Prostate gland (tissue), 2 donors: Measurements from ENCODE around the gene PPP4R3A. TPM values are rescaled to one million over a fixed set of nuclear protein-coding genes. Genes with fewer than 3 reads are reported as not detected.
"Not testable (repeated sequence)": the region's sequence is repeated elsewhere in the genome, so short reads cannot be mapped to it uniquely, and the experiment has no call there.

Experiments
- DNase-seq: peaks from one replicate; pipeline ENCODE4 v3.0.0-alpha.2; 2019; ENCODE audit warnings: low spot score
- H3K27ac ChIP-seq, 2 donors: fragments of 200-600 bp; sonication (generic); 2 replicates each; pipeline ENCODE4 v1.5.1; 2017 to 2019
- H3K27me3 ChIP-seq: fragments of 200-600 bp; sonication (generic); replicated peaks from 2 replicates; pipeline ENCODE4 v1.5.1; 2019; ENCODE audit not compliant: insufficient read depth
- H3K36me3 ChIP-seq, 2 donors: fragments of 200-600 bp; sonication (generic); 1 replicate in 1 of 2; 2 replicates in 1 of 2; pipeline versions ENCODE4 v1.5.1 to v1.8.1; 2017 to 2019
- H3K4me1 ChIP-seq: fragments of 200-600 bp; sonication (generic); replicated peaks from 2 replicates; pipeline ENCODE4 v1.5.1; 2019
- H3K4me3 ChIP-seq, 2 donors: fragments of 200-600 bp; sonication (generic); 2 replicates each; pipeline ENCODE4 v1.5.1; 2017 to 2019
- H3K9me3 ChIP-seq: fragments of 200-600 bp; sonication (generic); 2 replicates; pipeline ENCODE4 v1.5.1; 2017
- POLR2A ChIP-seq: fragments of 450-650 bp; IDR thresholded peaks from one replicate; pipeline ENCODE4 v1.6.1; 2016; ENCODE audit warnings: antibody characterized with exemption, mild to moderate bottlenecking
- POLR2AphosphoS5 ChIP-seq: sonication (generic); formaldehyde crosslinking; IDR thresholded peaks from one replicate; pipeline ENCODE4 v1.6.1; 2017; ENCODE audit warnings: antibody characterized with exemption
- WGBS: methylation state at CpG from one replicate; pipeline ENCODE4 v1.1.5; 2018; 5-methylcytosine and 5-hydroxymethylcytosine counted together
- intact Hi-C: fragments of 100-400 bp; cut with DNase I; formaldehyde crosslinking; loops from one replicate; pipeline ENCODE4 v1.14.2; 2022
- total RNA-seq, 2 donors: library from RNA; depleted of rRNA; stranded (reverse); fragments of >200 nt; gene quantifications; one replicate each; pipeline ENCODE4 v1.1.0, GENCODE V29; 2016
- TF ChIP-seq, protein P1 (sequence below), 4 experiments: fragments of 200-600 bp in 2 of 4; fragments of 450-650 bp in 2 of 4; sonication (generic) in 2 of 4; IDR thresholded peaks; 1 replicate in 3 of 4; 2 replicates in 1 of 4; pipeline ENCODE4 v1.5.1; 2016 to 2019; ENCODE audit warnings: antibody characterized with exemption in 4 of 4, mild to moderate bottlenecking in 2 of 4, moderate library complexity in 2 of 4

Gene PPP4R3A
- total RNA-seq, 2 donors from 2014 or later: 63.4 to 97.2 TPM

DNA sequence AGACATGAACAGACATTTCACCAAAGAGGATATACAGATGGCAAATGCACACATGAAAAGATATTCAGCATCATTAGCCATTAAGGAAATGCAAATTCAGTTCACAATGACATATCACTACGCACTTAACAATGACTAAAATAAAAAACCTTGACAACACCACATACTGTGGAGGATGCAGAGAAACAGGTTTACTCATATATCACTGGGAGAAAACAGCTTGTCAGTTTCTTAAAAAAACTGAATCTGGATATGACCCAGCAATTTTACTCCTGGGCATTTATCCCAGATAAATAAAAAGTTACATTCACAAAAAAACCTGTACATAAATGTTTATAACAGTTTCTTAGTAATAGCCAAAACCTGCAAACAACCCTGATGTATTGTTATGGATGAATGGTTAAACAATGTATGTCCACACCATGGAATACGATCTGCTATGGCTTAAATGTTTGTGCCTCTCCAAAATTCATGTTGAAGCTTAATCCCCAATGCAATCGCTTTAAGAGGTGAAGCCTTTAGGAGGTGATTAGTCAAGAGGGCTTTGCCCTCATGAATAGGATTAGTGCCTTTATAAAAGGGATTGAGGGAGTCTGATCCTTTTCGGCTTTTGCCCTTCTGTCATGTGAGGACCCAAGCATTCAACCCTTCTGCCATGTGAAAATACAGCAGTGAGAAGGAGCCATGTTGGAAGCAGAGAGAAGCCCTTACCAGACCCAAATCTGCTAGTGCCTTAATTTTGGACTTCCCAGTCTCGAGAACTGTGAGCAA, 36.0 kb upstream of the PPP4R3A start:
- H3K36me3 ChIP-seq: no peaks in the 10 kb centered on the region
- no peak overlapping the region for H3K4me3 ChIP-seq
- H3K27me3 ChIP-seq: no peaks in the 10 kb centered on the region
- no peaks in the 10 kb centered on the region for H3K9me3 ChIP-seq
- peak; percentile 14 for DNase-seq
- H3K27ac ChIP-seq: no peak overlapping the region
- peak; percentile 56 for TF ChIP-seq POLR2AphosphoS5
- TF ChIP-seq, protein P1, sequence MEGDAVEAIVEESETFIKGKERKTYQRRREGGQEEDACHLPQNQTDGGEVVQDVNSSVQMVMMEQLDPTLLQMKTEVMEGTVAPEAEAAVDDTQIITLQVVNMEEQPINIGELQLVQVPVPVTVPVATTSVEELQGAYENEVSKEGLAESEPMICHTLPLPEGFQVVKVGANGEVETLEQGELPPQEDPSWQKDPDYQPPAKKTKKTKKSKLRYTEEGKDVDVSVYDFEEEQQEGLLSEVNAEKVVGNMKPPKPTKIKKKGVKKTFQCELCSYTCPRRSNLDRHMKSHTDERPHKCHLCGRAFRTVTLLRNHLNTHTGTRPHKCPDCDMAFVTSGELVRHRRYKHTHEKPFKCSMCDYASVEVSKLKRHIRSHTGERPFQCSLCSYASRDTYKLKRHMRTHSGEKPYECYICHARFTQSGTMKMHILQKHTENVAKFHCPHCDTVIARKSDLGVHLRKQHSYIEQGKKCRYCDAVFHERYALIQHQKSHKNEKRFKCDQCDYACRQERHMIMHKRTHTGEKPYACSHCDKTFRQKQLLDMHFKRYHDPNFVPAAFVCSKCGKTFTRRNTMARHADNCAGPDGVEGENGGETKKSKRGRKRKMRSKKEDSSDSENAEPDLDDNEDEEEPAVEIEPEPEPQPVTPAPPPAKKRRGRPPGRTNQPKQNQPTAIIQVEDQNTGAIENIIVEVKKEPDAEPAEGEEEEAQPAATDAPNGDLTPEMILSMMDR (IDR thresholded peaks at IDR 0.05): no peak
- no peaks in the 10 kb centered on the region for H3K4me1 ChIP-seq
- intact Hi-C loops: no loop called here
- WGBS: 42% methylated on average over 5 of the region's 5 CpGs

DNA sequence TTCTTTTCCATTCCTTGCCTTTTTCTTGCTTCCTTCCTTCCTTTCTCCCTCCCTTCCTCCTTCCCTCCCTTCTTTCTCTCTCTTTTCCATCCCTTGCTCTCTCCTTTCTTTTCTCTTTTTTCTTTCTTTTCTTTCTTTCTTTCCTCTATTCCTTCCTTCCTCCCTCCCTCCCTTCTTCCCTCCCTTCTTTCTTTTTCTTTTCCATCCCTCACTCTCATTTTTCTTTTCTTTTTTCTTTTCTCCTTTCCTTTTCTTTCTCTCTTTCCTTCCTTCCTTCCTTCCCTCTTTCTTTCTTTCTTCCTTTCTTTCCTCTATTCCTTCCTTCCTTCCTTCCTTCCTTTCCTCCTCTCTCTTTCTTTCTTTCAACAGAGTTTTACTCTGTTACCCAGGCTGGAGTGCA, 35.1 kb upstream of the PPP4R3A start:
- intact Hi-C loops: no loop called here

DNA sequence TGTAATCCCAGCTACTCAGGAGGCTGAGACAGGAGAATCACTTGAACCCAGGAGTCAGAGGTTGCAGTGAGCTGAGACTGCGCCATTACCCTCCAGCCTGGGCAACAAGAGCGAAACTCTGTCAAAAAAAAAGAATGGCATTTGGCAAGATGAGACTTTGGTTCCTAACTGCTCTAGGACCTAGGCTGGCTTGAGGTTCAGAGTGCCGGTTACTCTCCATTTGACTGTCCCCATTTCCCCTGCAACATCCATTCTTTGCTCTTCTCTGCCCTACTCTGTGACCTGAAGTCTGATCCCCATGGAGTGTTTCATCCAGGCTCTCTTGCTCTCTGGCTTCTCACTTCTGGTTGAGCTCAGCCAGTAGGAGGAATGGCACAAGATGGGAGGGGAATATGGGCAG, 26.2 kb upstream of the PPP4R3A start:
- Histone ChIP-seq H3K4me3 (no peak overlapping the region), H3K27ac (no peak overlapping the region), H3K4me1 (no peaks in the 10 kb centered on the region), H3K9me3 (no peaks in the 10 kb centered on the region), H3K27me3 (no peaks in the 10 kb centered on the region), H3K36me3 (no peaks in the 10 kb centered on the region)
- intact Hi-C loops: no loop called here
- DNase-seq: no peak
- WGBS: 98% methylated on average over 3 of the region's 3 CpGs
- TF ChIP-seq, protein P1 (IDR thresholded peaks at IDR 0.05): no peak
- TF ChIP-seq POLR2A: no peak
- TF ChIP-seq POLR2AphosphoS5: no peak

More for the DNA sequence above, 35.1 kb upstream of the PPP4R3A start:
- no peak for DNase-seq
- H3K36me3 ChIP-seq: no peaks in the 10 kb centered on the region
- no peak overlapping the region for H3K4me3 ChIP-seq
- no peaks in the 10 kb centered on the region for H3K4me1 ChIP-seq
- no peaks in the 10 kb centered on the region for H3K9me3 ChIP-seq
- H3K27me3 ChIP-seq: no peaks in the 10 kb centered on the region
- TF ChIP-seq, protein P1 (IDR thresholded peaks at IDR 0.05): no peak
- TF ChIP-seq POLR2AphosphoS5 (no peak), POLR2A (no peak)
- H3K27ac ChIP-seq: no peak overlapping the region

DNA sequence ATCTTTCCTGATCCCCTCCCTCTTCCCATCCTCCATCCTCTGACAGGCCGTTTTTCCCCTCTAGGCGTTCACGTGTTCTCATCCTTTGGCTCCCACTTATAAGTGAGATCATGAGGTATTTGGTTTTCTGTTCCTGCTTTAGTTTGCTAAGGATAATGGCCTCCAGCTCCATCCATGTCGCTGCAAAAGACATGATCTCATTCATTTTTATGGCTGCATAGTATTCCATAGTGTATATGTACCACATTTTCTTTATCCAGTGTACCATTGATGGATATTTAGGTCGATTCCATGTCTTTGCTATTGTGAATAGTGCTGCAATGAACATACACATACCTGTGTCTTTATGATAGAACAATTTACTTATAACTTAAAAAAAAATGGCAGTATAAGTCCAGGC, 23.9 kb upstream of the PPP4R3A start:
- H3K9me3 ChIP-seq, H3K27ac ChIP-seq, H3K4me3 ChIP-seq, H3K27me3 ChIP-seq, DNase-seq, intact Hi-C loops, H3K36me3 ChIP-seq, H3K4me1 ChIP-seq: not testable (repeated sequence)
- WGBS: 91% methylated on average over 5 of the region's 5 CpGs

DNA sequence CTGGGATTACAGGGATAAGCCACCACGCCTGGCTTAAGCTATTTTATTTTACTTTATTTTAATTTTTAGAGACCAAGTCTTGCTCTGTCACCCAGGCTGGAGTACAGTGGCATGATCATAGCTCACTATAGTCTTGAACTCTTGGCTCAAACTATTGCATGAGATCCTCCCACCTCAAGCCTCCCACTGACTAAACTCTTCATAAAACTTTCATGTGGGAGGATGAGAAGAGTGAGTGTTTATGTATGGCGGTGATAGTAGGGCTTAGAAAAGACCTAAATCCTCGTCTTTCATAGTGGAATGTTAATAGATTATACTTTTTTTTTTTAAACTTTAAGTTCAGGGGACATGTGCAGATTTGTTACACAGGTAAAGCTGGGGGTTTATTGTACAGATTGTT, 23.5 kb upstream of the PPP4R3A start:
- DNase-seq: no peak
- no peak overlapping the region for H3K4me3 ChIP-seq
- H3K36me3 ChIP-seq: no peaks in the 10 kb centered on the region
- 66% methylated on average over 3 of the region's 3 CpGs for WGBS
- no peaks in the 10 kb centered on the region for H3K4me1 ChIP-seq
- no peaks in the 10 kb centered on the region for H3K27me3 ChIP-seq
- TF ChIP-seq POLR2A: no peak
- no peak for TF ChIP-seq POLR2AphosphoS5
- TF ChIP-seq, protein P1 (IDR thresholded peaks at IDR 0.05): no peak
- intact Hi-C loops: no loop called here
- H3K27ac ChIP-seq: no peak overlapping the region
- H3K9me3 ChIP-seq: no peaks in the 10 kb centered on the region
